Gastroesophageal sphincter (tissue), 2 donors: Measurements from ENCODE around the gene C6orf89.

ENCODE experiments used
- POLR2A ChIP-seq, 2 donors: fragments of 450-650 bp; IDR thresholded peaks; one replicate each; pipeline ENCODE4 v1.6.1; 2017; ENCODE audit warnings: antibody characterized with exemption in 2 of 2, mild to moderate bottlenecking in 2 of 2, moderate library complexity in 1 of 2
- POLR2AphosphoS5 ChIP-seq: sonication (generic); formaldehyde crosslinking; IDR thresholded peaks from one replicate; pipeline ENCODE4 v1.6.1; 2017; ENCODE audit warnings: antibody characterized with exemption

DNA sequence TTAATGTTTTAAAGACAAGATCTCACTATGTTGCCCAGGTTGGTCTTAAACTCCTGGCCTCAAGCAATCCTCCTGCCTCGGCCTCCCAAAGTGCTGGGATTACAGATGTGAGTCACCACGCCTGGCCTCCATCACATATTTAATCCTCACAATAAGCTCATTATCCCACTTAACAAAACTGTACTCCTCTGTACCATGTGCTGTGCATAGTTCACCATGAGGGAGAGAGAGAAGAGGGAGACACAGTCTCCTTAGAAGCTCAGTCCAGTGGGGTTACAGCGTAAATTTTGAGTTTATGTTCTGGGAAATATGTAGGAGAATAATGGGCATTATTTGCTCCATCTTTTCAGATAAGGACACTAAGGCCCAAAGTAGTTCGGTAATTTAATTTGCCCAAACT is 38.6 kb upstream of the C6orf89 start:
- TF ChIP-seq POLR2A (IDR thresholded peaks at IDR 0.05) (no peak), POLR2AphosphoS5 (no peak)
